Raji (cell line): ENCODE measurements around the gene NSRP1.

Experiments
- POLR2A ChIP-seq: IDR thresholded peaks from 2 replicates; pipeline ENCODE4 v1.6.1; 2011; ENCODE audit warnings: low read depth, low read length, control low read depth; ENCODE audit not compliant: insufficient read depth

NSRP1 gene

DNA sequence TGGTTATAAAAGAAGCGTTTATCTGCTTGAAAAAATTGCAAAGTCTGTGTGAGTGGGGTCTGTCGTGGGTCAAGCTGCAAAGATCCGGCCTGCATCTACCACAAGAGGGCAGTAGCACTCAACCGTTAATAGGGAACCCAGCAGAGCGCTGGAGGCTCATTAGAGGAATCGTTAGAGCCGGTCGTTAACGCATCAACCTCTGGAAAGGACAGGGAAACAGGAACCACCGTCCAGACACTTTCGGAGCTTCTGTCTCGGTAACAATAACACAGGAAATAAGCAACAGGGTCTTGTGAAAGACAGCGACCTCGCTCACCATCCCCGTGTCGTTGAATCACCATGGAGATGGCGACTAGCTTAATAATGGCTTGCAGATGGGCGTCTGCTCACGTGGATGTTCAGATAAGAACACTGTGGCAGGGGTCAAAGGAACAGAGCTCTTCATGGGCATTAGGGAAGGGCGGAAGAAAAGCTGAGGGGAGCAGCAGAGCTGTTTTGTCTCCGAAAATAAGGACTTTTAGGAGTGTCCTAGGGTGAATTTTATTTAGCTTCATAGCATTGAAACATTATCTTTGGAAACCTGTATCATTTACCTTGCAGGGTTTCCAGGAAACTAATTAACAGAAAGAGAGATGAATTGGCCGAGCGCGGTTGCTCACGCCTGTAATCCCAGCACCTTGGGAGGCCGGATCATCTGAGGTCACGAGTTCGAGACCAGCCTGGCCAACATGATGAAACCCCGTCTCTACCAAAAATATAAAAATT lies 11.9 kb upstream of the NSRP1 start:
- TF ChIP-seq POLR2A = no peak

DNA sequence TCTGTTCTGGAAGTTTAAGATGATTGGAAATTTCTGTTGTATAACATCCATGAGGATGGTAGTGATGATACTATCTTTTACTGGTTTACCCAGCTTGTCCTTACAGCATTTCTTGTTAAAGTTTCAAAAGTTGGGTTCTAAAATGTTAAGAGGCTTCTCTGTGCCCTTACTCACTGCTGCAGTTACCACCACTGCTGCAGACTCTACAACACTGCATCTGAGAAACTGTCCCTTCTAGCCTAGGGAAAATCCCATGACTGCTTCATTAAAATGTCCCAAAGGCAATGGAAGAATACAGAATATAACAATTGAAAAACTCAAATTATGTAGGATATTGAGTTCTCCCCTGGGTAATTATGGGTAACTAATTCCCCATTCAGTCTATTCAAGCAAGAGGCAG lies 3.8 kb upstream of the NSRP1 start:
- TF ChIP-seq POLR2A = no peak

DNA sequence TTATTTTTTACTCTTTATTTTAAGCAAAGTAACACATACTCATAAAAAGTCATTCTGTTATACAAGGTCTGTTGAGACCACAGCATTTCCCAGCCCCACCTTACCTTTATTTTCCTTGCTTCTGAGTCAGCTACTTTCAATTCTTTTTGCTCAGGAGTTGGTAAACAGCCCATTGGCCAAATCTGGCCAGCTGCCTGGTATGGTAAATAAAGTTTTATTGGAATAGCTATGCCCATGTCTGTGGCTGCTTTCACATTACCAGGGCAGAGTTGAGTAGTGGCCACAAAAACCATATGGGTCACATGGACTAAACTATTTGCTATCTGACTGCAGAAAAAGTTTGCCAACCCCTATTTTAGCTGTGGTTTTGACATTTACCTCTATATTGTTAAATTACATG lies 3.4 kb upstream of the NSRP1 start:
- no peak for TF ChIP-seq POLR2A

DNA sequence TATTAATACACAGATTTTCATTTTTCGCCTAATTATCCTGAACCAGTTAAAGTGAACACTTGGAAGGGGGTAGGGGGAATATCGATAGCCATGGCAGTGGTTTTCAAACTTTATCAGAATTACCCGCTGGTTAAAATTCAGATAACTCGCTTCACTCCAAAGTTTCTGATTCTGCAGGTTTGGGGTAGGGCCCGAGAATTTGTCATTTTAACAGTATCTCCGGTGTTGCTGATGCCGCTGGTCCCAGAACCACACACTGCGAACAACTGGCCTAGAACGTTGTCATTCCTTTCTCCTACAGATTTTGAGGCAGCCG lies 313 bp upstream of the NSRP1 start:
- no peak for TF ChIP-seq POLR2A

DNA sequence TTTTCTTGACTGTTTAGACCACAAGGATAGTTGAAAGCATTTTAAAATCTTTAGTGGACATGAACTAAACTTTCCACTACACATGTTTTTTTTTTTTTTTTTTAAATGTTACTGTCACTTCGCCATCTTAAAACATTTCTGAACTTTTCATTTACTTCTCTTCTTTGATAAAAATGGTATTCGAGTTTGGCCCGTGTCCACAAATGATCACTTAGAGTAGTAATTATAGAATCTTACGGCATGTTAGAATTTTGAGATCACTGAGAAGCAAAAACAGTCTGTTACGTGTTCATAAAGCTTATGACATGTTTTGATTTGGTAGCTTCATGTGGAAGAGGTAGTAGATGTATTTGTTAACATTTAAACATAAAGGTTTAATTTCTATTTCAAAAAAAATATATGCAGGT lies 1.1 kb downstream of the NSRP1 start:
- TF ChIP-seq POLR2A = no peak

DNA sequence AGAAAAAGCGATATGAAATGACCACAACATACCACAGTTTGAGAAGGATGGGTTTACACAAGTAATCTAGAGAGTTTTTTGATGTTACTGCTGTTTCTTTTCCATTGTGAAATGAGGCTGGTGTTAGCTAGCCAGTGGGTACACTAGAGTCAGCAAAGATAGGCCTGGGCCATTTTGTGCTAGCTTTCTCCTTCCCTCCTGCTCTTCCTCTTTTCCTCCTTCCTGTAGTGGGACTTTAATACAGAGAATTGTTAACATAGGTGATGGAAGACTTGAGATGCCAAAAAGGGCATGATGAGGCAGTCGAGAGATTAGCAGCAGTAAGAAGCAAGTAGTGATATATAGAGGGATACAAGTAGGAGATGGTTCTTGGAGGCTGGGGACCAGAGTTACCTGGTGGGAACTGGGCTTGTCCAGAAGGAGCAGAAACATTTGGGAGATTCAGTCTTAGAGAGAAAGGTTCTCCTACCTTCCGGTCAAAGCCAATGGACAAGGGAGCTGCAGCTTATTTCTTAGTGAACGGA lies 7.7 kb downstream of the NSRP1 start:
- no peak for TF ChIP-seq POLR2A

DNA sequence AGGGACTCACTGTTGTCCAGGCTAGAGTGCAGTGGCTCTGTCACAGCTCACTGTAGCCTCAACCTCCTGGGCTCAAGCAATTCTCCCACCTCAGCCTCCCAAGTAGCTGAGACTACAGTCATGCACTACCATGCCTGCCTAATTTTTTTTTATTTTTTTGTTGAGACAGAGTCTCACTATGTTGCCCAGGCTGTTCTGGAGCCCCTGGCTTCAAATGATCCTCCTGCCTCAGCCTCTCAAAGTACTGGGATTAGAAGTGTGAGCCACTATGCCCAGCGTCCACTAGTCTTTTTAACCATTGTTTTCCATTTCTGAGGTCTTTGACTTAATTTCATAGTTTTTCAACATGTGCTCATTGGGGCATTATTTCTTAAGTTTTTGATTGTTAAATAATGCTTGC lies 13.5 kb downstream of the NSRP1 start:
- no peak for TF ChIP-seq POLR2A

DNA sequence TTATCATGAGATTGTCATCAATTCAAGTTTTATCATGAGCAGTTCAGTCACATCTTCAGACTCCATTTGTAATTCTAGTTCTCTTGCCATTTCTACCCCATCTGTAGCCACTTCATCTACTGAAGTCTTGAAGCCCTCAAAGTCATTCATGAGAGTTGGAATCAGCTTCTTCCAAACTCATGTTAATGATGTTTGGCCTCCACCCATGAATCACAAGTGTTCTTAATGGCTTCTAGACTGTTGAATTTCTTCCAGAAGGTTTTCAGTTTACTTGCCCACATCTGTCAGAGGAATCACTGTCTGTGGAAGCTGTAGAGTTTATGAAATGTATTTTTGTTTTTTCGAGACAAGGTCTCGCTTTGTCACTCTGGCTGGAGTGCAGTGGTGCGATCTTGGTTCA lies 16.0 kb downstream of the NSRP1 start:
- no peak for TF ChIP-seq POLR2A

DNA sequence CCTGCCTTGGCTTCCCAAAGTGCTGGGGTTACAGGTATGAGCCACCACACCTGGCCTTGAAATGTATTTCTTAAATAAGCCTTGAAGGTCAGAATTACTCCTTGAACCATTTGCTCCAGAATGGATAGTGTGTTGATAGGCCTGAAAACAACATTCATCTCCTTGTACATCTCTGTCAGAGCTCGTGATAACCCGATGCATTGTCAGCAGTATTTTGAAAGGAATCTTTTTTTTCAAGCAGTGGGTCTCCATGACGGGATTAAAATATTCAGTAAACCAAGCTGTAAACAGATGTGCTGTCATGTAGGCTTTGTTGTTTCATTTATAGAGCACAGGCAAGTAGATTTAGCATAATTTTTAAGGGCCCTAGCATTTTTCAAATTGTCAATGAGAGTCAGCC lies 16.6 kb downstream of the NSRP1 start:
- no peak for TF ChIP-seq POLR2A

DNA sequence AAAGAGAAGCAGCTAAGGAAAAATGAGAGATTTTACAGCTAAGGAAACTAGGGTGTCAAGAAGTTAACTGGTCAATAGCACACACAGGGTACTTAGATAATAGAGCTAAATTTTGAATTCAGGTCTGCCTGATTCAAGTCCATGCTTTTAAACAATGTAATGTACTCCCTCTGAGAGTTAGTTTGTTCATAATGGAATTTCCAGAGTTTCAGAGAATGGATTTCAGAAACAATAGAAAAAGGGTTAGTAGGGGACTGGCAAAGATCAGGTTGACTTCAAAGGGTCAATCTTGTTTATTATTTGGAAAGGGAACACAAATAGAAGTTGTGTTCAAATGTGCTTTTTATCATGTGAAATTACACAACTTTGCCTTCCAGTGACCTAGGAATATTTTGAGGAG lies 17.9 kb downstream of the NSRP1 start:
- TF ChIP-seq POLR2A = no peak

DNA sequence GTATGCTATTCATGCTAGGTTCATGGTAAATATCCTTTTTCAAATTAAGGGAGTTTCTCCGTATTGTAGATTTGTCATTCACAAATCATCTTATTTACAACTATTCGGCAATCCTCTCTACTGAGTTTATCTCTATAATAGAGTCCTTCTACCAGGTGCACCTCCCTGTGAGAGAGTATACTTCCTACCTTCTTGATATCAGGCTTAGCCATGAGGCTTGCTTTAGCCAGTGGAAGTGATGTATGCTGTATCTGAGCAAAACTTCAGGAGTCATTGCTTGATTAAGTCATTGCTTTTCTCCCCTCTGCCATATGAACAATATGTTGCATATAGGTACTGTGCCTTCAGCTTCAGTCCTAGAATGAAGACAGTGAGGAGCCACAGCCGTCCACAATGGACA lies 20.5 kb downstream of the NSRP1 start:
- TF ChIP-seq POLR2A = no peak

DNA sequence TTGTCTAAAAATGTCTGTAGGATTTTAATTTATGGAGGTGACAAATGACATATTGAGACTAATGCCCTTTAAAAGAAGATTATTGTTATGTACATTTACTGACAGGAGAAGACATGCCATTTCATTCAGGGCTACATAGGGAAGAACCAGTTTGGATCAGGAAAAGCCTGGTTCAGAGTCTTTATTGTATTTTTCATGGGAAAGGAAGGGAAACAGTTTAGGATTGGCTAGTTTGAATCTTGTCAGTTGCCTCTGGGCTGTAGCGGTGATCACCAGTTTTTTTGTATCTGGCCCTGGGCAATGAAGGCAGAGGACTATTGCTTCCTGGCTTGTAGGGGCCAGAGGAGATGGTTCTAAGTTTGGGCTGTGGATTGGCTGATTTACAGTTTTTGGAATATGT lies 31.8 kb downstream of the NSRP1 start:
- no peak for TF ChIP-seq POLR2A

DNA sequence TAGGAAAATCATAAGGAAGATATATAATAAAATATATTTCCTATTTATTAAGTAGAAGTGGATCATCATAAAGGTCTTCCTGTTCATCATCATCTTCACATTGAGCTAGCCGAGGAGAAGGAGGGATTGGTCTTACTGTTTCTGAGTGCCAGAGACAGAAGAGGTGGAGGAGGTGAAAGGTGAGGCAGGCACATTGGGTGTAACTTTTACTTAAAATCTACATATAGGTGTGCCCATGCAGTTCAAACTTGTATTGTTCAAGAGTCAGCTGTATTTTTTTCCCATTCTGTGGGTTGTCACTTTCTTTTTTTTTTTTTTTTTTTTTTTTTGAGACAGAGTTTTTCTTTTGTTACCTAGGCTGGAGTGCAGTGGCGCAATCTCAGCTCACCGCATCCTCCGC lies 34.9 kb downstream of the NSRP1 start:
- no peak for TF ChIP-seq POLR2A

DNA sequence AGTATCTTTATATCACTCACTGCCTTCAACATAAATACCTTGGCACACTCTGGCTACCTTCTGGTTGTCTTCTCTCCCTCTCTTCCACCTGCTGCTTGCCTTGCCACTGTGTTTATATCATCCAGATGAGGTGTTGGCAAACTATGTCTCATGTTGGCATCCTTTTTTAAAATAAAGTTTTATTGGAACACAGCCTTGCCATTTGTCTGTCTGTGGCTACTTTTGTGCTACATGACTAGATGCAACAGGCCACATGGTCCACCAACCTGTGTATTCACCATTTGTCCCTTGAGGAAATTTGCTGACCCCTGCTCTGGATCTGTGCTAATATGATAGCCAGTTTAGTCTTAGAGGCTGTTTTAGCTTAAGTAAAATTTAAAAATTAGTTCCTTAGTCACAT lies 36.8 kb downstream of the NSRP1 start:
- no peak for TF ChIP-seq POLR2A

DNA sequence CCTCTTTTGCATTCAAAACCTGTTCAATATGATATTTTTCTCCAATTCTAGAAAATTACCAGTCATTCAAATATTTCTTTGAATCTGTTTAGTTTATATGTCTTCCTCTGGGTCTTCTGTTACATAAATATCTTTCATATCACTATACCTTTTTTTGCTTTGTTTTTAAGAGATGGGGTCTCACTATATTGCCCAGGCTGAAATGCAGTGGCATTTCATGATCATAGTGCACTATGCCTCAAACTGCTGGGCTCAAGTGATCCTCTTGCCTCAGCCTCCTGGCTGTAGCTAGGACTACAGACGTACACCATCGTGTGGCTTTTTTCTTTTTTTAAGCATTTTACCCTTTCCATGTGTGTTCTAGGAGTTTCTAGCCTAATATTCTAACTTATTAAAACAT lies 38.8 kb downstream of the NSRP1 start:
- TF ChIP-seq POLR2A = no peak

DNA sequence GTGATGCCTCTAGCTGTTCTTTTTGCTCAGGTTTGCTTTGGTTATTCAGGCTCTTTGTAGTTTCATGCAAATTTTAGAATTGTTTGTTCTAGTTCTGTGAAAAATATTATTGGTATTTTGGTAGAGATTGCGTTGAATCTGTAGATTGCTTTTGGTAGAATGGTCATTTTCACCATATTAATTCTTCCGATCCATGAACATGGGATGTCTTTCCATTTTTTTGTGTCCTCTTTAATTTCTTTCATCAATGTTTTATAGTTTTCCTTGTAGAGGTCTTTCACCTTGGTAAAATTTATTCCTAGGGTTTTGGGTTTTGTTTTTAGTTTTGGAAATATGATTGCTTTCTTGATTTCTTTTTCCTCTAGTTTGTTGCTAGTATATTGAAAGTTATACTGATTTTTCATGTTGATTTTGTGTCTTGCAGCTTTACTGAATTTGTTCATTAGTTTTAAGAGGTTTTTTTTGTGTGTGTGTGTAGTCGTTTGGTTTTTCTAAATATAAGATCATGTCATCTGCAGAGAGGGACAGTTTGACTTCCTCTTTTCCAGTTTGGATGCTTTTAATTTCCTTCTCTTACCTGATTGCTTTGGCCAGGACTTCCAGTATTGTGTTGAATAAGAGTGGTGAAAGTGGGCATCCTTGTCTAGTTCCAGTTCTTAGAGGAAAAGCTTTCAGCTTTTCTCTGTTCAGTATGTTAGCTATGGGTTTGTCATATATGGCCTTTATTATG lies 42.4 kb downstream of the NSRP1 start:
- no peak for TF ChIP-seq POLR2A
